Liver (tissue), 9 donors: ENCODE measurements around the gene CYP4F3. TPM values are rescaled to one million over a fixed set of nuclear protein-coding genes. Genes with fewer than 3 reads are reported as not detected.

ENCODE experiments used
- DNase-seq: peaks from one replicate; pipeline ENCODE4 v3.0.0-alpha.2; 2017; ENCODE audit warnings: low spot score
- H3K27ac ChIP-seq, 2 donors: one replicate each; pipeline ENCODE4 v1.7.0; 2013; ENCODE audit warnings: inconsistent platforms in 2 of 2, low read length in 2 of 2, control low read depth in 1 of 2, low read depth in 1 of 2, mild to moderate bottlenecking in 1 of 2
- H3K27me3 ChIP-seq, 4 donors: one replicate each; pipeline versions ENCODE4 v1.6.1 to v1.7.0; 2013; ENCODE audit warnings: low read length in 3 of 4, inconsistent platforms in 1 of 4, mild to moderate bottlenecking in 1 of 4, moderate library complexity in 1 of 4; ENCODE audit not compliant: control insufficient read depth in 4 of 4, insufficient read depth in 4 of 4
- H3K36me3 ChIP-seq, 4 donors: one replicate each; pipeline versions ENCODE4 v1.6.1 to v1.7.0; 2013; ENCODE audit warnings: low read length in 3 of 4, mild to moderate bottlenecking in 3 of 4, low read depth in 1 of 4, moderate library complexity in 1 of 4; ENCODE audit not compliant: control insufficient read depth in 4 of 4, insufficient read depth in 3 of 4
- H3K4me1 ChIP-seq, 4 donors: one replicate each; pipeline versions ENCODE4 v1.6.1 to v1.7.0; 2013; ENCODE audit warnings: low read length in 3 of 4, mild to moderate bottlenecking in 3 of 4, moderate library complexity in 1 of 4; ENCODE audit not compliant: control insufficient read depth in 4 of 4, insufficient read depth in 4 of 4
- H3K4me3 ChIP-seq, 3 donors: one replicate each; pipeline versions ENCODE4 v1.6.1 to v1.7.0; 2013; ENCODE audit warnings: low read length in 3 of 3, control low read depth in 1 of 3, low read depth in 1 of 3, mild to moderate bottlenecking in 1 of 3
- H3K9ac ChIP-seq, 2 donors: one replicate each; pipeline ENCODE4 v1.7.0; 2013; ENCODE audit warnings: low read length in 2 of 2, mild to moderate bottlenecking in 2 of 2, moderate library complexity in 2 of 2, control low read depth in 1 of 2, low read depth in 1 of 2
- H3K9me3 ChIP-seq, 4 donors: one replicate each; pipeline versions ENCODE4 v1.6.1 to v1.7.0; 2013; ENCODE audit warnings: low read length in 3 of 4; ENCODE audit not compliant: control insufficient read depth in 4 of 4
- EGR1 ChIP-seq, 2 donors: IDR thresholded peaks; 2 replicates each; pipeline ENCODE4 v1.6.1; 2016 to 2018; ENCODE audit warnings: antibody characterized with exemption in 2 of 2, low read depth in 2 of 2
- FOXA1 ChIP-seq: IDR thresholded peaks from 2 replicates; pipeline ENCODE4 v1.6.1; 2016; ENCODE audit warnings: antibody characterized with exemption
- FOXA2 ChIP-seq: IDR thresholded peaks from 2 replicates; pipeline ENCODE4 v1.6.1; 2016; ENCODE audit warnings: antibody characterized with exemption
- GABPA ChIP-seq, 2 donors: IDR thresholded peaks in 1 of 2; conservative IDR thresholded peaks in 1 of 2; 2 replicates each; pipeline ENCODE4 v1.6.1; 2016; ENCODE audit warnings: antibody characterized with exemption in 2 of 2, mild to moderate bottlenecking in 1 of 2, moderate library complexity in 1 of 2
- HNF4A ChIP-seq, 2 donors: conservative IDR thresholded peaks; 2 replicates each; pipeline ENCODE4 v1.6.1; 2016; ENCODE audit warnings: antibody characterized with exemption in 2 of 2, mild to moderate bottlenecking in 2 of 2
- HNF4G ChIP-seq: IDR thresholded peaks from 2 replicates; pipeline ENCODE4 v1.6.1; 2016; ENCODE audit warnings: antibody characterized with exemption
- JUND ChIP-seq, 2 donors: IDR thresholded peaks; 2 replicates each; pipeline ENCODE4 v1.6.1; 2016; ENCODE audit warnings: antibody characterized with exemption in 2 of 2
- NR2F2 ChIP-seq: IDR thresholded peaks from 2 replicates; pipeline ENCODE4 v1.6.1; 2016; ENCODE audit warnings: antibody characterized with exemption
- RAD21 ChIP-seq, 2 donors: IDR thresholded peaks; 2 replicates each; pipeline ENCODE4 v1.6.1; 2016; ENCODE audit warnings: antibody characterized with exemption in 2 of 2, mild to moderate bottlenecking in 2 of 2
- RXRA ChIP-seq, 2 donors: IDR thresholded peaks; 2 replicates each; pipeline ENCODE4 v1.6.1; 2017 to 2018; ENCODE audit warnings: antibody characterized with exemption in 2 of 2, mild to moderate bottlenecking in 1 of 2
- TAF1 ChIP-seq: conservative IDR thresholded peaks from 2 replicates; pipeline ENCODE4 v1.6.1; 2016; ENCODE audit warnings: antibody characterized with exemption, mild to moderate bottlenecking
- YY1 ChIP-seq: IDR thresholded peaks from 2 replicates; pipeline ENCODE4 v1.6.1; 2016; ENCODE audit warnings: antibody characterized with exemption, mild to moderate bottlenecking
- WGBS: extraction: QIAGEN DNeasy Blood & Tissue Kit; methylation state at CpG from one replicate; pipeline ENCODE4 v1.1.7; 2013; 5-methylcytosine and 5-hydroxymethylcytosine counted together
- polyA plus RNA-seq, 2 donors: library from polyadenylated mRNA; stranded (reverse) in 1 of 2; unstranded in 1 of 2; fragments of 200-250 nt in 1 of 2; fragments of >200 nt in 1 of 2; fragmentation: Nextera tagmentation in 1 of 2; extraction: Ambion mirVana in 1 of 2; gene quantifications; one replicate each; pipeline versions ENCODE4 v1.2.1 to v1.2.3, GENCODE V29; 2013 to 2015
- total RNA-seq, 2 donors: library from RNA; depleted of rRNA; stranded (reverse); fragments of >200 nt; gene quantifications; one replicate each; pipeline ENCODE4 v1.2.3, GENCODE V29; 2014
- TF ChIP-seq, protein P1 (sequence below): IDR thresholded peaks from 2 replicates; pipeline ENCODE4 v1.6.1; 2016; ENCODE audit warnings: antibody characterized with exemption
- TF ChIP-seq, protein P2 (sequence below): fragments of 150-350 bp; IDR thresholded peaks from 2 replicates; pipeline ENCODE4 v1.5.1; 2017; ENCODE audit warnings: improper control_type of control experiment, low read depth, low read length; ENCODE audit not compliant: missing input control
- TF ChIP-seq, protein P3 (sequence below): IDR thresholded peaks from 2 replicates; pipeline ENCODE4 v1.6.1; 2016; ENCODE audit warnings: antibody characterized with exemption
- TF ChIP-seq, protein P4 (sequence below): IDR thresholded peaks from 2 replicates; pipeline ENCODE4 v1.6.1; 2016; ENCODE audit warnings: antibody characterized with exemption, mild to moderate bottlenecking
- TF ChIP-seq, protein P5 (sequence below): IDR thresholded peaks from 2 replicates; pipeline ENCODE4 v1.6.1; 2016; ENCODE audit warnings: antibody characterized with exemption
- donor health status: healthy.
- donor health status: healthy.
- donor health status: healthy.
- donor health status: healthy.
- donor health status: healthy.

Gene CYP4F3
- total and polyA plus RNA-seq, 4 donors: 58.4 to 168 (median 128) TPM

DNA sequence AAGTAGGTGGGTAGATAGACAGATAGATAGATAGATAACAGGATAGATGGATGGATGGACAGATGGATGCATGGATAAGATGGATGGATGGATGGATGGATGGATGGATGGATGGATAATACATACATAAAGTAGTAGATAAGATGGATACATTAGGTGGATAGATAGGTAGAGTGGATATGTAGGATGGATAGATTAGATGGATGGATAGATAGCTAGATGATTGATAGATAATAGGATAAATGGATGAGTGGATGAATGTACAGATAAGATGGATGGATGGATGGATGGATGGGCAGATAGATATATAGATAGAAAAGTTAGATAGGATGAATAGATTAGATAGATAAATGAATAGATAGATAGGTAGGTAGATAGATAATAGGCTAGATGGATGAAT, 2.1 kb downstream of the CYP4F3 start:
- H3K9ac ChIP-seq: peak overlapping the region in 1 of 2 donors; percentile 14
- peaks cover 9 to 75% (median 58%) of the 10 kb centered on the region in 4 donors for H3K4me1 ChIP-seq
- H3K36me3 ChIP-seq: peaks cover 0 to 16% (median 9%) of the 10 kb centered on the region in 4 donors
- peak overlapping the region; percentile 60 to 94 (median 88) for H3K4me3 ChIP-seq
- no peaks in the 10 kb centered on the region for H3K27me3 ChIP-seq
- peak overlapping the region; percentile 96 to 99 for H3K27ac ChIP-seq
- no peak for DNase-seq
- TF ChIP-seq EGR1 (IDR thresholded peaks at IDR 0.05; ENCODE audit: low read depth in 2 of 2): no peak
- TF ChIP-seq, protein P1, sequence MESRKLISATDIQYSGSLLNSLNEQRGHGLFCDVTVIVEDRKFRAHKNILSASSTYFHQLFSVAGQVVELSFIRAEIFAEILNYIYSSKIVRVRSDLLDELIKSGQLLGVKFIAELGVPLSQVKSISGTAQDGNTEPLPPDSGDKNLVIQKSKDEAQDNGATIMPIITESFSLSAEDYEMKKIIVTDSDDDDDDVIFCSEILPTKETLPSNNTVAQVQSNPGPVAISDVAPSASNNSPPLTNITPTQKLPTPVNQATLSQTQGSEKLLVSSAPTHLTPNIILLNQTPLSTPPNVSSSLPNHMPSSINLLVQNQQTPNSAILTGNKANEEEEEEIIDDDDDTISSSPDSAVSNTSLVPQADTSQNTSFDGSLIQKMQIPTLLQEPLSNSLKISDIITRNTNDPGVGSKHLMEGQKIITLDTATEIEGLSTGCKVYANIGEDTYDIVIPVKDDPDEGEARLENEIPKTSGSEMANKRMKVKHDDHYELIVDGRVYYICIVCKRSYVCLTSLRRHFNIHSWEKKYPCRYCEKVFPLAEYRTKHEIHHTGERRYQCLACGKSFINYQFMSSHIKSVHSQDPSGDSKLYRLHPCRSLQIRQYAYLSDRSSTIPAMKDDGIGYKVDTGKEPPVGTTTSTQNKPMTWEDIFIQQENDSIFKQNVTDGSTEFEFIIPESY: no peak
- TF ChIP-seq, protein P2, sequence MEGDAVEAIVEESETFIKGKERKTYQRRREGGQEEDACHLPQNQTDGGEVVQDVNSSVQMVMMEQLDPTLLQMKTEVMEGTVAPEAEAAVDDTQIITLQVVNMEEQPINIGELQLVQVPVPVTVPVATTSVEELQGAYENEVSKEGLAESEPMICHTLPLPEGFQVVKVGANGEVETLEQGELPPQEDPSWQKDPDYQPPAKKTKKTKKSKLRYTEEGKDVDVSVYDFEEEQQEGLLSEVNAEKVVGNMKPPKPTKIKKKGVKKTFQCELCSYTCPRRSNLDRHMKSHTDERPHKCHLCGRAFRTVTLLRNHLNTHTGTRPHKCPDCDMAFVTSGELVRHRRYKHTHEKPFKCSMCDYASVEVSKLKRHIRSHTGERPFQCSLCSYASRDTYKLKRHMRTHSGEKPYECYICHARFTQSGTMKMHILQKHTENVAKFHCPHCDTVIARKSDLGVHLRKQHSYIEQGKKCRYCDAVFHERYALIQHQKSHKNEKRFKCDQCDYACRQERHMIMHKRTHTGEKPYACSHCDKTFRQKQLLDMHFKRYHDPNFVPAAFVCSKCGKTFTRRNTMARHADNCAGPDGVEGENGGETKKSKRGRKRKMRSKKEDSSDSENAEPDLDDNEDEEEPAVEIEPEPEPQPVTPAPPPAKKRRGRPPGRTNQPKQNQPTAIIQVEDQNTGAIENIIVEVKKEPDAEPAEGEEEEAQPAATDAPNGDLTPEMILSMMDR: no peak
- TF ChIP-seq, protein P3, sequence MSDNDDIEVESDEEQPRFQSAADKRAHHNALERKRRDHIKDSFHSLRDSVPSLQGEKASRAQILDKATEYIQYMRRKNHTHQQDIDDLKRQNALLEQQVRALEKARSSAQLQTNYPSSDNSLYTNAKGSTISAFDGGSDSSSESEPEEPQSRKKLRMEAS: no peak
- TF ChIP-seq, protein P4, sequence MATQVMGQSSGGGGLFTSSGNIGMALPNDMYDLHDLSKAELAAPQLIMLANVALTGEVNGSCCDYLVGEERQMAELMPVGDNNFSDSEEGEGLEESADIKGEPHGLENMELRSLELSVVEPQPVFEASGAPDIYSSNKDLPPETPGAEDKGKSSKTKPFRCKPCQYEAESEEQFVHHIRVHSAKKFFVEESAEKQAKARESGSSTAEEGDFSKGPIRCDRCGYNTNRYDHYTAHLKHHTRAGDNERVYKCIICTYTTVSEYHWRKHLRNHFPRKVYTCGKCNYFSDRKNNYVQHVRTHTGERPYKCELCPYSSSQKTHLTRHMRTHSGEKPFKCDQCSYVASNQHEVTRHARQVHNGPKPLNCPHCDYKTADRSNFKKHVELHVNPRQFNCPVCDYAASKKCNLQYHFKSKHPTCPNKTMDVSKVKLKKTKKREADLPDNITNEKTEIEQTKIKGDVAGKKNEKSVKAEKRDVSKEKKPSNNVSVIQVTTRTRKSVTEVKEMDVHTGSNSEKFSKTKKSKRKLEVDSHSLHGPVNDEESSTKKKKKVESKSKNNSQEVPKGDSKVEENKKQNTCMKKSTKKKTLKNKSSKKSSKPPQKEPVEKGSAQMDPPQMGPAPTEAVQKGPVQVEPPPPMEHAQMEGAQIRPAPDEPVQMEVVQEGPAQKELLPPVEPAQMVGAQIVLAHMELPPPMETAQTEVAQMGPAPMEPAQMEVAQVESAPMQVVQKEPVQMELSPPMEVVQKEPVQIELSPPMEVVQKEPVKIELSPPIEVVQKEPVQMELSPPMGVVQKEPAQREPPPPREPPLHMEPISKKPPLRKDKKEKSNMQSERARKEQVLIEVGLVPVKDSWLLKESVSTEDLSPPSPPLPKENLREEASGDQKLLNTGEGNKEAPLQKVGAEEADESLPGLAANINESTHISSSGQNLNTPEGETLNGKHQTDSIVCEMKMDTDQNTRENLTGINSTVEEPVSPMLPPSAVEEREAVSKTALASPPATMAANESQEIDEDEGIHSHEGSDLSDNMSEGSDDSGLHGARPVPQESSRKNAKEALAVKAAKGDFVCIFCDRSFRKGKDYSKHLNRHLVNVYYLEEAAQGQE: no peak
- no peak for TF ChIP-seq FOXA1
- no peaks in the 10 kb centered on the region for H3K9me3 ChIP-seq

DNA sequence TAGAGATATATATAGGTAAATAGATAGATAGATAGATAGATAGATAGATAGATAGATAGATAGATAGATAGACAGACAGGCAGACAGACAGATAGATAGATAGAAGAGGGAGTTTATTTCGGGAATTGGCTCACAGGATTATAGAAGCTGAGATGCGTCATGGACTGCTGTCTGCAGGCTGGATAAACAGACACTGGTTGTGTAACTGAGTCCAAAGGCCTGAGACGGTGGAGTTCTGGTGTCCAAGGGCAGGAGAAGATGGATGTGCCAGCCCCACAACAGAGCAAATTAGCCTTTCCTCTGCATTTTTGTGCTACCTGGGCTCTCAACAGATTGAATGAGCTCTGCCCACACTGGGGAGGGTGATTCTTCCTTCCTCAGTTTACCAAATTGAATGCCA, 2.7 kb downstream of the CYP4F3 start:
- peak overlapping the region; percentile 78 to 99 for H3K27ac ChIP-seq
- DNase-seq: peak; percentile 52
- TF ChIP-seq TAF1: no peak
- TF ChIP-seq, protein P4: peak; percentile 86
- peak; percentile 77 to 90 for TF ChIP-seq RXRA (IDR thresholded peaks at IDR 0.05)
- peak; percentile 37 to 46 for TF ChIP-seq RAD21 (IDR thresholded peaks at IDR 0.05)
- peak in 1 of 2 donors; percentile 35 for TF ChIP-seq EGR1 (IDR thresholded peaks at IDR 0.05; ENCODE audit: low read depth in 2 of 2)
- no peak for TF ChIP-seq NR2F2
- peak; percentile 72 for TF ChIP-seq FOXA2
- TF ChIP-seq HNF4A (conservative IDR thresholded peaks at IDR 0.05): peak; percentile 96 to 97
- TF ChIP-seq, protein P3: peak; percentile 43
- TF ChIP-seq GABPA (IDR thresholded peaks at IDR 0.05 in 1 of 2, conservative IDR thresholded peaks at IDR 0.05 in 1 of 2): no peak
- peak; percentile 86 for TF ChIP-seq HNF4G
- TF ChIP-seq, protein P5, sequence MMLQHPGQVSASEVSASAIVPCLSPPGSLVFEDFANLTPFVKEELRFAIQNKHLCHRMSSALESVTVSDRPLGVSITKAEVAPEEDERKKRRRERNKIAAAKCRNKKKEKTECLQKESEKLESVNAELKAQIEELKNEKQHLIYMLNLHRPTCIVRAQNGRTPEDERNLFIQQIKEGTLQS: peak; percentile 55
- TF ChIP-seq JUND (IDR thresholded peaks at IDR 0.05): peak; percentile 71 to 87
- TF ChIP-seq, protein P1: peak; percentile 30
- TF ChIP-seq YY1: peak; percentile 69

More for the DNA sequence above, 2.7 kb downstream of the CYP4F3 start:
- H3K9ac ChIP-seq: peak overlapping the region in 1 of 2 donors; percentile 21
- H3K27me3 ChIP-seq: no peaks in the 10 kb centered on the region
- WGBS: 43% methylated on average over 3 of the region's 3 CpGs
- no peaks in the 10 kb centered on the region for H3K9me3 ChIP-seq
- H3K4me1 ChIP-seq: peaks cover 9 to 75% (median 59%) of the 10 kb centered on the region in 4 donors
- H3K36me3 ChIP-seq: peaks cover 0 to 21% (median 13%) of the 10 kb centered on the region in 4 donors
- H3K4me3 ChIP-seq: peak overlapping the region; percentile 17 to 94 (median 88)
